ACC112 (cell line): Measurements from ENCODE around the gene CFD.
"Not testable (repeated sequence)": the region's sequence is repeated elsewhere in the genome, so short reads cannot be mapped to it uniquely, and the experiment has no call there.

ENCODE experiments used
- H2AFZ ChIP-seq: fragments of 200-600 bp; sonication (generic); one replicate; pipeline ENCODE4 v1.6.0; 2017; ENCODE audit warnings: antibody characterized with exemption, low read length; ENCODE audit not compliant: unreplicated experiment
- H3K27ac ChIP-seq: fragments of 200-600 bp; sonication (generic); 2 replicates; pipeline ENCODE4 v1.5.1; 2014; ENCODE audit warnings: low read depth, mild to moderate bottlenecking, antibody characterized with exemption, low read length, moderate library complexity
- H3K27me3 ChIP-seq: fragments of 200-600 bp; sonication (generic); 2 replicates; pipeline ENCODE4 v1.6.1; 2014; ENCODE audit warnings: mild to moderate bottlenecking, antibody characterized with exemption, low read length, moderate library complexity, mixed read lengths; ENCODE audit not compliant: insufficient read depth
- H3K36me3 ChIP-seq: fragments of 200-600 bp; sonication (generic); 2 replicates; pipeline ENCODE4 v1.6.1; 2016; ENCODE audit warnings: mild to moderate bottlenecking, antibody characterized with exemption, low read length, moderate library complexity, mixed read lengths; ENCODE audit not compliant: insufficient read depth
- H3K4me1 ChIP-seq: fragments of 200-600 bp; sonication (generic); one replicate; pipeline ENCODE4 v1.6.1; 2016; ENCODE audit warnings: low read length, mixed read lengths; ENCODE audit not compliant: insufficient read depth, unreplicated experiment, control insufficient read depth
- H3K4me3 ChIP-seq: fragments of 200-600 bp; sonication (generic); 2 replicates; pipeline ENCODE4 v1.5.1; 2014; ENCODE audit warnings: mild to moderate bottlenecking, low read depth, low read length
- H3K79me2 ChIP-seq: fragments of 200-600 bp; sonication (generic); one replicate; pipeline ENCODE4 v1.6.0; 2016; ENCODE audit warnings: low read length; ENCODE audit not compliant: control insufficient read depth, unreplicated experiment, insufficient read depth

CFD gene

GRCh38 chr19:815079-815774 lies 44.2 kb upstream of the CFD start:
- H2AFZ ChIP-seq, result no peak overlapping the region
- H3K27ac ChIP-seq, result no peak overlapping the region
- H3K27me3 ChIP-seq, result no peaks in the 10 kb centered on the region
- H3K79me2 ChIP-seq, result no peaks in the 10 kb centered on the region
- no peaks in the 10 kb centered on the region for H3K4me1 ChIP-seq
- H3K36me3 ChIP-seq, result peaks cover 19% of the 10 kb centered on the region; the same call in 1 of the 2 replicates
- H3K4me3 ChIP-seq, result no peak overlapping the region

GRCh38 chr19:815775-816499 lies 43.5 kb upstream of the CFD start:
- Histone ChIP-seq H3K27me3 (no peaks in the 10 kb centered on the region), H3K4me3 (no peak overlapping the region), H2AFZ (no peak overlapping the region), H3K79me2 (no peaks in the 10 kb centered on the region), H3K27ac (no peak overlapping the region), H3K36me3 (peaks cover 12% of the 10 kb centered on the region; the same call in 1 of the 2 replicates), H3K4me1 (no peaks in the 10 kb centered on the region)

- Histone ChIP-seq H3K36me3 (peaks cover 7% of the 10 kb centered on the region; the same call in 1 of the 2 replicates), H3K79me2 (no peaks in the 10 kb centered on the region), H3K4me3 (no peak overlapping the region), H2AFZ (no peak overlapping the region), H3K27ac (no peak overlapping the region), H3K27me3 (no peaks in the 10 kb centered on the region), H3K4me1 (no peaks in the 10 kb centered on the region)
Measured at GRCh38 chr19:816500-816857, 43.0 kb upstream of the CFD start.

GRCh38 chr19:820212-820611 lies 39.3 kb upstream of the CFD start:
- not testable (repeated sequence) for H3K27me3 ChIP-seq, H3K4me1 ChIP-seq, H3K36me3 ChIP-seq, H3K27ac ChIP-seq, H3K4me3 ChIP-seq, H2AFZ ChIP-seq, H3K79me2 ChIP-seq

GRCh38 chr19:821231-821824 lies 38.1 kb upstream of the CFD start:
- peaks cover 4% of the 10 kb centered on the region; the same call in 1 of the 2 replicates for H3K27me3 ChIP-seq
- H3K4me1 ChIP-seq, result no peaks in the 10 kb centered on the region
- no peak overlapping the region for H3K4me3 ChIP-seq
- H2AFZ ChIP-seq, result no peak overlapping the region
- no peak overlapping the region for H3K27ac ChIP-seq
- H3K36me3 ChIP-seq, result no peaks in the 10 kb centered on the region
- H3K79me2 ChIP-seq, result no peaks in the 10 kb centered on the region

GRCh38 chr19:821825-822503 lies 37.5 kb upstream of the CFD start, which contains the start of gene PLPPR3:
Gene PLPPR3, minus strand, starts transcription at chr19:821955. Its CDS starts 396 bp downstream, at chr19:821559.
- no peaks in the 10 kb centered on the region for H3K4me1 ChIP-seq
- no peaks in the 10 kb centered on the region for H3K79me2 ChIP-seq
- H3K36me3 ChIP-seq, result no peaks in the 10 kb centered on the region
- H3K27me3 ChIP-seq, result peaks cover 4% of the 10 kb centered on the region; the same call in 1 of the 2 replicates
- H2AFZ ChIP-seq, result no peak within 1 kb of the TSS
- H3K4me3 ChIP-seq, result no peak within 1 kb of the TSS
- H3K27ac ChIP-seq, result no peak within 1 kb of the TSS

GRCh38 chr19:823565-824121 lies 35.8 kb upstream of the CFD start:
- Histone ChIP-seq H3K36me3 (no peaks in the 10 kb centered on the region), H3K4me1 (no peaks in the 10 kb centered on the region), H3K27me3 (peaks cover 4% of the 10 kb centered on the region; the same call in 1 of the 2 replicates), H3K27ac (no peak overlapping the region), H2AFZ (no peak overlapping the region), H3K4me3 (no peak overlapping the region), H3K79me2 (no peaks in the 10 kb centered on the region)

- H3K79me2 ChIP-seq, result no peaks in the 10 kb centered on the region
- no peaks in the 10 kb centered on the region for H3K4me1 ChIP-seq
- H3K27ac ChIP-seq, result no peak overlapping the region
- H2AFZ ChIP-seq, result no peak overlapping the region
- no peaks in the 10 kb centered on the region for H3K36me3 ChIP-seq
- H3K27me3 ChIP-seq, result peaks cover 4% of the 10 kb centered on the region; the same call in 1 of the 2 replicates
- no peak overlapping the region for H3K4me3 ChIP-seq
Measured at GRCh38 chr19:824885-825284, 34.6 kb upstream of the CFD start.

- Histone ChIP-seq H3K4me3 (no peak overlapping the region), H3K27ac (no peak overlapping the region), H3K27me3 (peaks cover 4% of the 10 kb centered on the region; the same call in 1 of the 2 replicates), H3K36me3 (no peaks in the 10 kb centered on the region), H2AFZ (no peak overlapping the region), H3K79me2 (no peaks in the 10 kb centered on the region), H3K4me1 (no peaks in the 10 kb centered on the region)
Measured at GRCh38 chr19:825897-826644, 33.4 kb upstream of the CFD start.

GRCh38 chr19:827314-827709 lies 32.2 kb upstream of the CFD start:
- Histone ChIP-seq H3K27me3 (peaks cover 4% of the 10 kb centered on the region; the same call in 1 of the 2 replicates), H3K36me3 (no peaks in the 10 kb centered on the region), H2AFZ (no peak overlapping the region), H3K79me2 (no peaks in the 10 kb centered on the region), H3K4me1 (no peaks in the 10 kb centered on the region), H3K4me3 (no peak overlapping the region), H3K27ac (no peak overlapping the region)
